Iris pigment epithelial cell (primary cell): Measurements from ENCODE around the gene FKBP4.

ENCODE experiments used
- DNase-seq: peaks from one replicate; pipeline ENCODE4 v3.0.0-alpha.2; 2011; ENCODE audit warnings: low read depth

FKBP4 gene

DNA sequence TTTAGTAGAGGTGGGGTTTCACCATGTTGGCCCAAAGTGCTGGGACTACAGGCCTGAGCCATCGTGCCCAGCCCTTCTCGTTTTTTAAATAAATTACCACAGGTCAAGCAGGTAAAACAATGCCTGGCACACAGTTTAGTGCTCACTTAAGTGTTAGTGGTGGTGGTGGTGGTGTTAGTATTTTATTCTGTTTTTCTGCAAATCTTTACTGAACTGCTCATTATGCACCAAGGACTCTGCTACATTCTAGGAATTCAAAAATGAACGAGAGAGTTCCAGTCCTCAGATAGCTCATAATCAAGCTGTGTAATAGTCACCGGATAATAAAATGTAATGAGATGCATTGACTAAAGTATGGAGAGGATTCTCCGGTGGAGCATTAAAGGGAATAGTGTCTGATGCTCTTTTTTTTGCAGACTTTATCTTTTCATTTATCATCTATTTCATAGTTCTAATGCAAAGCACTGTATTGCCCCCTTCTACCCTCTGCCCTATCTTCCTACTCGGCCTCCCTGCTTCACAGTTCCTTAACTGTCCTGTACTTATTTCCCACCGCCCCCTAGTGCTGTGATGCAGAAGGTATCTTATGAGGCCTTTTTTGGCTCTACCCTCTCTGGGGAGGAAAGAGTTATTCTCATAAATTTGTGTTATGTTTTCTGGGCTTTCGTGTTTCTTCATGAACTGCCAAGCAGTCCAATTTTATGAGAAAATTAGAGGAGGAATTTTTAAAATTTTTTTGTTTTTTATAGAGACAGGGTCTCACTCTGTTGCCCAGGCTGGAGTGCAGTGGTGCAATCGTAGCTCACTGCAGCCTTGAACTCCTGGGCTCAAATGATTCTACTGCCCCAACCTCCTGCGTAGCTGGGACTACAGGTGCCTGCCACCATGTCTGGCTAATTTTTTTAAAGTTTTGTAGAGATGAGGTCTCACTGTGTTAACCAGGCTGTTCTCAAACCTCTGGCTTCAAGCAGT, 18.7 kb downstream of the FKBP4 start:
- DNase-seq: peak; percentile 75

DNA sequence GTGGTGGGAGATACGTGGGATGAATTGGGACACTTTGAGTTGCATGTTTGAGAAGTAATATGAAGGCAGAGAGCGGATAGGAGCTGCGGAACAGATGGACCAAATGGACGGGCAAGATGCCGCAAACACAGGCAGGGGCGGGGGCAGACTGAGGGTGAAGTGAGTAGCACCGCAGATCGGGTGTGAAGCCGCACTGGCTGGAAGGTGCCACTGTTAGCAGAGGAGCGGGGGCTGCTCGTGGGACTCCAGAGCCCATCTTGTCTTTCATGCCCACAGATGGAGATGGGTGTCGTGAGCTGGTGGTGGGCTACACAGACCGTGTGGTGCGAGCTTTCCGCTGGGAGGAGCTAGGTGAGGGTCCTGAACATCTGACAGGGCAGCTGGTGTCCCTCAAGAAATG, 25.0 kb downstream of the FKBP4 start:
- DNase-seq: no peak

DNA sequence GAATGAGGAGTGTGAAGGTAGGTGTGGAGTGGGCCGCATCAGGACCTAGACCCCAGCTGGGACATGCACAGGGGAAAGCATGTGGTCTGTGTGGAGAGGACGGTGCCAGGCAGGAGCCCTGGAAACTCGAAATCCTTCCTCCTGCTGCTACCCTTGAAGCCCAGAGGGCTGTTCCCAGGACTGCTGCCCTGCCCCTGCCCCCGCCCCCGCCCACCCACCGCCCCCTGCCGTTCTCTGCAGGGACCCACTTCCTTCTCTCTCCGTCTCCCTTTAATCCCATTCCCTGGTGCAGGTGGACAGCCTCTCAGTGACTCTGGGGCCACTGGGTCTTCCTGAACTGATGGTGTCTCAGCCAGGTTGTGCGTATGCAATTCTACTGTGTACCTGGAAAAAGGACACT, 25.7 kb downstream of the FKBP4 start:
- DNase-seq: no peak

DNA sequence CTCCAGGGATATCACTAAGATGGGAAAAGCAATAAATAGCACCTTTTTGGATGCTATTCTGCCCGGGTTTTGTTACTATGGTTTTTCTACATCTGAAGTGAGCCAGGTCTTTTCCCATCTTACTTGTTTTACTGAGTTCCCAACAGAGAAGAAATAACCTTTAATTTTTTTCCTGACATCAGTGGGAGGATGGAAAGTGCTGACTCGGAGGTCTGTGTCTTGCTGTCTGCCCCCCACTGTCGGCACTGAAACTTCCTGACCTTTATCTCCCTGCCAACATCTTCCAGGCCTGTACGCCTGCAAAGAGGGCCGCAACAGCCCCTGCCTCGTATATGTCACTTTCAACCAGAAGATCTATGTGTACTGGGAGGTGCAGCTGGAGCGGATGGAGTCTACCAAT, 28.7 kb downstream of the FKBP4 start:
- DNase-seq: no peak

DNA sequence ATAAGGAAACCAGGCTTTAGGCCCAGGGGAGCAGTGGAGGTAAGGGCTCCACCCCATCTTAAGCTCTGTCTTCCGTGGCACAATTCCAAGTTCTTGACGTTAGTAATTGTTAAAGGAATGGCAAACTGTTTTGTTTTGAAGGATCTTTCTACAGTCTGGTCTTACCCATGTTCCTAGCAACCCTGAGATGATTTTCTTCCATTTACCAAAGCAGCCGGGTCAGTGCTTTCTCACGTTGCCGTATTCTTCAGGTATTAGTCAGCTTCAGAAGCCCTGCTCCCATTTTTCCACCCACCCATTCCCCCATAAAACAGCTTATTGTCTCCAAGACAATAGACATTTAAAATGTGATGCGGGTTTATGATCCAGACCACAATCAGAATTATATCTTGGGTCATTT, 29.8 kb downstream of the FKBP4 start:
- peak; percentile 39 for DNase-seq

DNA sequence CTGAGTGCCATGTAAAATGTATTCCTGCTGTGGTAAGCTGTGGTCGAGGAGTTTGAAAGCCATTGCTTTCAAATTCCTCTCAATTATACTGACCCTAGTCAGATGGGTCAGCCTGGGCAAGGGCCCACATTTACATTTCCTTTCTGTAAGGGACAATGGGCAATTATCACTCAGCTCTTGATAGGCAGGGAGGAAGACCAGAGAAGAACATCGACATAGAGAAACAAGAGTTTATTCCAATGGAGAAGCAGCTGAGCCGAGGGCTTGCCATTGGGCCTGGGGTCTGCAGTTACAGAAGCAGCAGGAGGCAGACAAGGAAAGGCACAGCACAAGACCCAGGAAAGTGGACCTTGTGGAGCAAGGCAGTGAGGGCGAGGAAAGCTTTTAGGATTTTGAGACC, 30.4 kb downstream of the FKBP4 start:
- DNase-seq: no peak

DNA sequence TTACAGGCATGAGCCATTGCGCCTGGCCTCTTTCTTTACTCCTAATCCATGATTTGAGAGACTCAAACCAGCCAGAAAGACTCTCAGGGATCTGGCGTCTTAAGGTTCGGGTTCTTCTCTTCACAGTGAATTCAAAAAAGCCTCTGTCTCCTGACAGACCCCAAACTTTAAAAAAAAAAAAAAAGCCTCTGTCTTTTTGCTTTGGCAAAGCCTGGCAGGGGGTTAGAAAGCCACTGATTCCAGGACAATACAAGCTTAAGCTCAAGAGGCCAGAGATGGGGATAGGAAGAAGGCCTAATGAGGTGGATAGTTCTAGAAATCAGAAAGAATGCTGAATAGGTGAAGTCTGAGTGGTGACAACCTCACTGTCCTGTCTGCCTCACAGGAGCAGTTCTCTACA, 31.3 kb downstream of the FKBP4 start:
- no peak for DNase-seq

DNA sequence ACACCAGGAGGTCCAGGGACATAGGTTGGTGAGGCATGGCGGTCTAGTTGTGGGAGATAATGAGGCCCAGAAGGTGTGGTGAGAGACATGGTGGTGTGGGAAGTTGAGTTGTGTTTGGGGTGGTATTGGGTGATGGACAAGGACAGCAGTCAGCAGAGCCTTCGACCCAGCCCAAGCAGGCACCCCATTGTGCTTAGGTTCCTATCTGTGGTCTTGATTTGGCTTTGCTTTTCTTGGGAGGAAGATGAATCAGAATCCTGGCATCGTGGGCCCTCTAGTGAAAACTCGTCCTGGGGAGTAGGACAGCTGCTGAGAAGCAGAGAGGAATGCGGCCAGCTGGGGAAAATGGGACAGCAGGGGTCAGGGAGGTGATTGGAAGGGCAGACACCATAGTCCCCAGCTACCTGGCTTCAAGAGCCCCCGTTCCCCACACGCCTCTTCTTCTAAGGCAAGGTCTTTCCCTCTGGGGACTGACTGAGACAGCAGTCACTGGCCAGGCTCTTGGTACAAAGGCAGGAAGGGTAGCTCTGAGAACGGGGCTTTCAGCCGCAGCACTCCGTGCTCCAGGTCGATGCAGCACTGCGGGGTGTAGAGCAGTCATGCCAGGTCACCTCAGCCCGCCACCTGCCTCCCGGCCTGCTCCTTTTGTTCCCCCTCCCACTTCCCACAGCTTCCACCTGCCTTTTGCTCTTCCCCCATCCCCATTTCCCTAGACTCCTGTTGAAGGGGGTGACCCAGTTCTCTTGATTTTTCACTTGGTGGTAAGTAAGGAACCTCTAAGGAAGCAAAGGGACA, 32.1 kb downstream of the FKBP4 start:
- no peak for DNase-seq

DNA sequence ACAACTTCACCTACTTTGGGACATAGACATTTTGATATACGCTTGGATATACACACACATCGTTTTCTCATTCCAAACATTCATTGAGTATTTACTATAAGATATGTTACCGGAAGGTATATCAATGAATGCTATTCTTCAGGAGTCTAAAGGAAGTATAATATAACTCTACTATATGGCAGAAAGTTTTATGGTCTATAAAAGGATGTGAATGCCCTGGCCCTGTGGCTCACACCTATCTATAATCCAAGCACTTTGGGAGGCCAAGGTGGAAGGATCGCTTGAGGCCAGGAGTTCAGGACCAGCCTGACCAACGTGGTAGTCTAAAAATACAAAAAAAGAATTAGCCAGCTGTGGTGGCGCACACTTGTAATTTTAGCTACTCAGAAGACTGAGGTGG, 34.5 kb downstream of the FKBP4 start:
- no peak for DNase-seq

DNA sequence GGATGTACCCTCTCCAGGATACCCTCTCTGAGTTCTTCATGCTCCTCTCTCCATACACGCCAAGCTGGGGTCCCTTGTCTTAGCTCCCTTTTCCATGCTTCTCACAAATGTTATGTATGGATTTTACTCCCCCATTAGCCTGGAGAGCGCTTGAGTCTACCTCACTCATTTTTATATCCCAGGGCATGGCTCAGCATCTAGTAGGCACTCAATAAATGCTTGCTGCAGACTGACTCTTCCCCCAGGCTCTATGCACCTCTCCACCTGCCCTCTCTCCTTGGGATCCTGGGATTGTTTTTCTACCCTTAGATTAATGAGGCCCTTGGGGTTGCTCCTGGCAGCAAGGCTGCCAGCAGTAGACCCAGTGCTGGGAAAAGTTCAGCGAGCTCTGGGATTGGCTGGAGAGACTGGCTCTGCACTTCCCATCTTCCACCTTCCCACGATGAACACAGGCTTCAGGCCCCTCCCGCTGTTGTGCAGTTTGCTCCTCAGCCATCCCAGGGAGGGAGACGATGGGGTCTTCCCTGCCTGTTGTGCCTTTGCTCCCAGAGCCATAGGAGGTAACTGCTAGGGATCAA, 37.9 kb downstream of the FKBP4 start:
- DNase-seq: no peak

DNA sequence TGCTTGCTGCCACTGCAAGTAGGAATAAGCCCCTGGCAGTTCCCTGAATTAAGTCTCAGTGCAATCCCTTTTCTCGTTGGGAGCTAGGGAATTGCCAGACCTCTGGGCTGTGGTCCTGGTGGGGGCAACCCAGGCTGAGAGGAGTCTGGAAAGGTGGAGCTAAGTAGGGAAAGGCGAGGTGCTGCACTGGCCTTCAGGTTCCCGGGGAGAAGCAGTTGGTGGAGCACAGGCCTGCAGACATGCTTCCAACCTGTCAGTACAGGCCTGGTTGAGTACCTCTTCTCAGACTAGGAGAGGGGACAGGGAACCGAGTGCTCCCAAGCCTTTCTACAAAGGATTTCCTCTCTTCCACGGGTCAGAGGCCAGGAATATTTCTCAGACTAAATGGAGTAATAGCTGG, 38.6 kb downstream of the FKBP4 start:
- DNase-seq: no peak

DNA sequence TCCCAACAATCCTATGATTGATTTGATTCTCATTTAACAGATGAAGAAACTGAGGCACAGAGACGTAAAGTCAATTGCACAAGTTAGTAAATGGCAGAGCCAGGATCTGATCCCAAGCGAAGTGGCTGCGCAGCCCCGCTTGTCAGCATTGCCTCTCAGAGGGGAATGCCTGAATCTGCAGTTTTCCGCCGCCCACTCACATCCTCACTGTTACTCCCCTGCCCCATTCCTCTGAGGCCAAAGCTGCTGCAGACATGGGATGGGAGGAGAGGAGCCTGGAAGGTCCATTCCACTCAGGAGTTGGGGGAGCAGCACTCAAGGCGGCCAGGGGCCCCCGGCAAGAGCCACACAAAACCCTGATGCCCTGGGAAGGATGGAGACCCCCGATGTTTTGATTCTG, 39.0 kb downstream of the FKBP4 start:
- no peak for DNase-seq

DNA sequence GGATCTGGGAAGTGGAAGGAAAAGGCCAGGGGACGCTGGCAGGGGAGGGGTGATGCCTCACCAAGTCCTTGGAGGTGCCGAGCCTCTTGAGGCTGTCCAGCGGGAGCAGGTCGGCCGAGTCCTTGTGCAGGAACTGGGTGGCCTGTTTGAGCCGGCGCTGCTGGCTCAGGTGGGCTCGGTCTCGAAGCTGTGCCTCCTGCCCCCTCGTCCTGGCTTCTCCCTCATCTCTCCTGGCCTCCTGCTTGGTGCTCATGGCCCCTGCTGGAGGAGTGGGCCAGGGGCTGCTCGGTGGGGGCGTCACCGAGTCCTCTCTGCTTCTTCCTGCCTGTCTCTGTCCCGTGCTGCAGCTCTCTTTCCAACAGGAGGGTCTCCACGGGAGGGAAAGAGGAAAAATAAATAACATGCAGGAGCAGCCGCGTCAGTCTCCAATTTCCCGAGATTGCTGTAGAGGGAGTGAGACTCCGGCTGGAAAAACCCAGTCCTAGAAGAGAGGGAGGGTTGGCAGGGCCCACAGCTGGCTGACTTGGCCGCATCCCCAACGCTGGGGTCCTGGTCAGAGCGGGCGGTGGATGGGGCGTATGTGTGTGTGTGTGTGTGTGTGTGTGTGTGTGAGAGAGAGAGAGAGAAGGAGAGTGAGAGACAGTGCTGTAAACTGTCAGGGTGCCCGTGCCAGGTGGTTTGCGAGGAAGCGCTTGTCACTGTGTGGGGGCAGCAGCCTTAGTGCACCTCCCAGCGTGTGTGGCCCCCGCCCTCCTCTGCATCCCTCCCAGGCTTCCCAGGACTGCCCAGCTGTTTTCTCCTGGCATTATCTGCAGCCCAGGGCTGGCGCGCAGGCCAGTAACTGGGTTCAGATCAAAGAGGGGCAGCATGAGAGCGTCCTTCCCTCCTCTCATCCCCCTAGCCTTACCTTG, 40.1 kb downstream of the FKBP4 start, which contains the start of gene NRIP2:
TSS of gene NRIP2 (minus strand) at position 455 of the 911 bp plus-strand sequence. CDS start at position 403, 52 bp downstream.
- DNase-seq: no peak

DNA sequence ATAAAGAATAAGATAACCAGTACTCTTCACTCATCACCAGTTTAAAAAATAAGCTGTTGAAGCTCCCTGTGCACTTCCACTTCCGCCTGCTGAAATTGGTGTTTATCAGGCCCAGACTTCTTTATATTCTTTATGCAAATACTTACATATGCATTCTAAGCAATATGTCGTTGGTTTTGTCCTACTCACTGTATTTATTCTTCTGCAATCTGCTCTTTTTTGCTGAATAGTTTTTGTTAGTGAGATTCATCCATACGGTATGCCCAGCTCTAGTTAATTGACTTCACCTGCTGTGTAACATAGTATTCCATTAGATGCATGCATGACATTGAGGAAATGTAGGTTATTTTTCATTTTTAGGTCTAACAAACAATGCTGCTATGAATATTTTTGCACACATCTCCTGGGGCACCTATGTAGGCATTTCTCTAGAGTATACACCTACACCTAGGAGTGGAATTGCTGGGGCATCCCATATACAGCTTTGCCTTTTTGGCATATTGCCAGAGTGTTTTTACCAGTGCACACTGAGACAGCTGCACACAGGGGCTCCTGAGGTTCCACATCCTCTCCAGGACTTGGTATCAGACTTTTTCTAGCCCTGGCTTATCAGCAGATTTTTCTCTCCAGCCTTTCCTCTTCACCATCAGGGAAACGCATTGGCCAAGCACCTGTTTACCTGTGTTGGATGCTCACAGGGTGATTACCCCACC, 41.1 kb downstream of the FKBP4 start:
- no peak for DNase-seq

DNA sequence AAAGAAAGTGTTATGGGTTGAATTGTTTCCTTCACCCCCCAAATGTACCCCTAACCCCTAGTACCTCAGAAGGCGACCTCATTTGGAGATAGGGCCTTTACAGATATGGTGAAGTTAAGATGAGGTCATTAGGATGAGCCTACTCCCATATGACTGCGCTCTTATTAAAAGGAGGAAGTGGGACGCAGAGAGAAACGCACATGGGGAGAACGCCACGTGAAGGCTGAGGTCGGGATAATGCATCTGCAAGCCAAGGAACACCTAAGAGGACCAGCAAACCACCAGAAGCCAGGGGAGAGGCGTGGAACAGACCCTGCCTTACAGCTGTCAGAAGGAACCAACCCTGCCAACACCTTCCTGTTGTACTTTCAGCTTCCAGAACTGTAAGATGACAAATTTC, 41.8 kb downstream of the FKBP4 start:
- no peak for DNase-seq

DNA sequence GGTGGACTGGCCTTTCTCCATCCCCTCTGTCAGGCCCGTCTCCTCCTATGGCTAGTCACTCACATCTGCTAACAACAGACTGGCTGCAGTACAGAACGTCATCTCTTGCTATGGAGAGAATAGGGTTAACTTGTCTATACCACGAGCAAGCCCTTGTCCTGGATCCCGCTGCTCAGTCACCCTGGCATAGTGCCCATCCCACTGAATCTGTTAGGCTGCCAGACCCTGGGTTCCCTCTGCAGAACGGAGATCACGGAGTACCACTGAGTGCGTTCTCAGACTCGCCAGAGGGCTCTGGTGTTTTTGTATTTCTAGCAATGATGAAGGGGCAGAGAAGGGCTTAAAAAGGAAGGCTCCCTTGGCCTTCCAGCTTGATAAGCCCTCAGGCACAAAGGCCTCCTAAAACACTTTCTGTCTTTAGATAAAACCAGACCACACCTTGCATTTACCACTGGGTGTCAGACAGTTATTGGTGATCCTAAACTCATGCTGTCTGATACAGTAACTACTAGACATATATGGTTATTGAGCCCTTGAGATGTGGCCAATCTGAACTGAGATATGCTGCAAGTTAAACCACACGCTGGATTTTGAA, 46.4 kb downstream of the FKBP4 start:
- no peak for DNase-seq

DNA sequence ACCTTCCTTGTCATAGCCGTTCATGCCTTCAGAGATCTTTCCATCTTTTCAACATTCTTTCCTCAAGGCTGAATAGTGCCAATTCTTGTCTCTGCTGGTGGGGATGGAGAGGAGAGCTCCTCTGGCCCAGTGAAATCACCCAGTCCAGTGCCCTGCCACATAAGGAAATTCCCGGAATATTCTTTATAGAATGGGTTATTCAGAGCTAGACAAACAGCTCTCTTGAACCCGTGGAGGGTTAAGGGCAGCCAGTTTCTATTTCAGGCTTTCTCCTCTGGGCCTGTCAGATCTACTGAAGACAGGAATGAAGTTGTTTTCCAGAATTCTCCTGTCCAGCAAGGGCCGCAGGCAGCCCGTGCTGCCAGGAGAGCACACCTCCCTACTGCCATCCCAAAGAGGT, 48.2 kb downstream of the FKBP4 start:
- no peak for DNase-seq

DNA sequence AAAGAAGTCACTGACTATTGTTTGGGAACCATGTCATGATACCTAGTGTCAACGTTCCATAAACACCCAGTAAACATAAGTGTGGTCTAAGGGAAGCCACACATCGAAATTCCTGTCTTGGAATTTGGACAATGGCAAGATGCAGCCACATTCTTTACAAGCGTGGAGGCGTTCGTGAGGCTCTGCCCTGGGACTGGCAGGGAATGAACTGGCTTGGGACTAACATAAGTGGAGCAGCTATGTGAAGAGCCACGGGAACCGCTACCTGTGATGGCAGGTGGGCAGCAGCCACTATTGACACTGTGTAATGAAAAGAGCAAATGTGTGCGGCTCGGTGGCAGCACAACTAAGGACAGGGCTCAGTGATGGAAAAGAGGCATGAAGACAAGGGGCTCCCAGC, 50.0 kb downstream of the FKBP4 start:
- no peak for DNase-seq

DNA sequence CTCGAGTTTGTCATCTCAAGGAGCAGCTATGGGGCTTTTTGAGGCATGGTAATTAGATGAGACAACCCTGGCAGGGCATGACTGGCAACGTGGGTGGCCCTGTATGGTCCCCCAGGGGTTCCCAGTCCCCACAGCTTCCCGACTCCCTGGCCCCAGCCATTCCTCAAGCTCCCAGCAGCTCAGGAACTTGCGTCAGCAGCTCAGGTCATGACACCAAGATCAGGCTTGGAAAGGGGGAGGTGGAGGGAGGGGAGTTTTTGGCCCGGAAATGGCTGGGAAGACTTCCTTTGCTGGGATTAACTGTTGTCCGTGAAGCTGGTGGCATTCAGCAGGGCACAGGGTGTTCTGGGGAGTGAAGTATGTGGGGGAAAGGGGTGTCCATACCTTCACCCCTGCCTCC, 50.5 kb downstream of the FKBP4 start:
- peak; percentile 81 for DNase-seq

DNA sequence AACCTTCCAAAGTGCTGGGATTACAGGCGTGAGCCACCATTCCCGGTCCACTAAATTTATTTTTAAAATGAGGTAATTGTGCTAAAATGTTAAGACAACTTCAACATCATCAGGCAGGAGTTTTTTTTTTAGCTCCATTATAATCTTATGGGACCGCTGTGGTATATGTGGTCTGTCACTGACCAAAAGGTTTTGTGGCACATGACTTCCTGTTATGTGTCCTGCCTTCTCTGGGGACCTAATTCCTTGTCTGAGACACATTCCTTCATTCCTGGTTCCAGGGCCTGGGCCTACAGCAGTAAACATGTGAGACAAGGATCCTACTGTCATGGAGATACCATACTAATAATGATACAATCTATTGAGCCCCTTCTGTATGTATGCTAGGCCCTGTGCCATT, 57.2 kb downstream of the FKBP4 start:
- DNase-seq: no peak

DNA sequence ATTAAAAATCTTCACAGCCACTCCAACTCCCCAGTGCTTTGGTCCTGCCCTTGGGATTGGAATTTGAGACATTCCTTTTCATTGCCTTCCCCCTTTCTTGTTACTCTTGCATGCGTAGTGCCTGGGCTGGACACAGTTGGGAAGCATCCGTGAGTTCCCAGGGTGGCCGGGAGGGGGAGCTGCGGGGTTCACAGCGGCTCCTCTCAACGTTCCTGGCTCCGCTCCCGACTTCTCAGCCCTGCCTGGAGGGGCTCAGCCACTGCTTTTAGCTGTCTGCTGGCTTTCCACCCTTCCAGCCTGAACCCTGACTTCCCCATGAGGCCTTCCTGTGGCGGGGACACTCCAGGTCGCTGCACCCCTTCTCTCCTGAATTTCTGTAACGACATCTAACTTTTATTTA, 58.9 kb downstream of the FKBP4 start:
- DNase-seq: peak; percentile 69
